Measurements from ENCODE around the gene PLB1. TPM values are rescaled to one million over a fixed set of nuclear protein-coding genes. Genes with fewer than 3 reads are reported as not detected.
A peak's percentile ranks its signal among the peaks of the same experiment; 100 is the strongest.

Gene PLB1
- polyA plus RNA-seq, 3 donors, result 20.2 to 35.8 (median 23.9) TPM

DNA sequence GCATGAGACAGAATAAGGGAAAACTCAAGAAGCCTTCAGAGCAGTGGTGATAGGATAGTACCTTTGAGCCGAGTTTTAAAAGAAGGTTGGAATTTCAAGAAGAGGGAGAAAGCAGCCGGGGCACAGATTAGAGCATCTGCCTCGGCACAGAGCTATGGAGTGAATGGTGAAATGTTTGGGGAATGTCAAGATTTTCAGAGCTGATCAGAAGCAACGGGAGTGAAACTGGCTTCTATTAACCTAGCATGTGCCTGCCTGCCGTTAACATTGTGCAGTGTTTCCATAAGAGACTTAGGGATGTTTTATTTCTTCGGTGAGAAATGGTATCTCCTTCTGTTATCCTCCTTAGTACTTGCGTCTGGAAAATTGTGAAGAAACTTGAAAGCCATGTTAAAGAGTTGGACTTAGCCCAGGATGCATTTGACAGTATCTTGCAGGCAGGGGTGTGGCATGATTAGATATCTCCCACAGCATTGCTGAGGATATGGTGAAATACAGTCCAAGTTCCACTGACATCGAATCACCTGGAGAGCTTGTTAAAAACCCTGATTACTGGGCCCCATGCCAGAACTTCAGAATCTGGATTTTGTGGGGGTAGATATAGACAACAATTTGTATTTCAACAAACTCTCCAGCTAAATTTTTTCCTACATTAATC is 158.9 kb downstream of the PLB1 start:
- no peaks in the 10 kb centered on the region for H3K27me3 ChIP-seq (ENCODE audit: control insufficient read depth in 2 of 2, insufficient read depth in 2 of 2, low read length in 2 of 2)
- intact Hi-C loops (cut with micrococcal nuclease), result no loop called here
- DNase-seq, result no peak
- no peak overlapping the region for H3K4me3 ChIP-seq (replicated peaks in 1 of 3; ENCODE audit: low read depth in 2 of 3, low read length in 3 of 3)
- no peak overlapping the region for H3K27ac ChIP-seq (ENCODE audit: low read depth in 1 of 2, low read length in 2 of 2)
- H3K4me3 Mint-ChIP-seq, result no peak overlapping the region
- peaks cover 2 to 6% (median 3%) of the 10 kb centered on the region in 3 donors for H3K27me3 Mint-ChIP-seq (ENCODE audit: low read depth in 3 of 3)
- peaks cover 5% of the 10 kb centered on the region for H3K4me1 Mint-ChIP-seq
- no peak overlapping the region for H2AFZ ChIP-seq (ENCODE audit: insufficient read depth, low read depth, low read length, poor library complexity, severe bottlenecking)
- no peak overlapping the region for H3K4me2 ChIP-seq (replicated peaks; ENCODE audit: extremely low read depth, low read length, poor library complexity, severe bottlenecking)
- WGBS (ENCODE audit: insufficient coverage), result 98% methylated on average over 5 of the region's 8 CpGs
- no peaks in the 10 kb centered on the region for H3K79me2 ChIP-seq (ENCODE audit: insufficient read depth, low read length)
- no peak overlapping the region for H3K9ac ChIP-seq (ENCODE audit: insufficient read depth, low read length, poor library complexity, severe bottlenecking)
- H3K36me3 Mint-ChIP-seq, result no peaks in the 10 kb centered on the region
- H3K27ac Mint-ChIP-seq, result peak overlapping the region in 1 of 7 donors; percentile 10
- peaks cover 0 to 2% (median 0%) of the 10 kb centered on the region in 7 donors for H3K9me3 Mint-ChIP-seq
- no peaks in the 10 kb centered on the region for H3K4me1 ChIP-seq (ENCODE audit: control insufficient read depth in 1 of 2, insufficient read depth in 2 of 2, low read length in 2 of 2)
- no peaks in the 10 kb centered on the region for H3K9me3 ChIP-seq (replicated peaks in 1 of 2; ENCODE audit: control insufficient read depth in 1 of 2, insufficient read depth in 1 of 2, low read length in 2 of 2)
- TF ChIP-seq, protein P1, sequence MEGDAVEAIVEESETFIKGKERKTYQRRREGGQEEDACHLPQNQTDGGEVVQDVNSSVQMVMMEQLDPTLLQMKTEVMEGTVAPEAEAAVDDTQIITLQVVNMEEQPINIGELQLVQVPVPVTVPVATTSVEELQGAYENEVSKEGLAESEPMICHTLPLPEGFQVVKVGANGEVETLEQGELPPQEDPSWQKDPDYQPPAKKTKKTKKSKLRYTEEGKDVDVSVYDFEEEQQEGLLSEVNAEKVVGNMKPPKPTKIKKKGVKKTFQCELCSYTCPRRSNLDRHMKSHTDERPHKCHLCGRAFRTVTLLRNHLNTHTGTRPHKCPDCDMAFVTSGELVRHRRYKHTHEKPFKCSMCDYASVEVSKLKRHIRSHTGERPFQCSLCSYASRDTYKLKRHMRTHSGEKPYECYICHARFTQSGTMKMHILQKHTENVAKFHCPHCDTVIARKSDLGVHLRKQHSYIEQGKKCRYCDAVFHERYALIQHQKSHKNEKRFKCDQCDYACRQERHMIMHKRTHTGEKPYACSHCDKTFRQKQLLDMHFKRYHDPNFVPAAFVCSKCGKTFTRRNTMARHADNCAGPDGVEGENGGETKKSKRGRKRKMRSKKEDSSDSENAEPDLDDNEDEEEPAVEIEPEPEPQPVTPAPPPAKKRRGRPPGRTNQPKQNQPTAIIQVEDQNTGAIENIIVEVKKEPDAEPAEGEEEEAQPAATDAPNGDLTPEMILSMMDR (IDR thresholded peaks at IDR 0.05), result no peak
- no peaks in the 10 kb centered on the region for H4K20me1 ChIP-seq (ENCODE audit: insufficient read depth, low read length)
- H3K36me3 ChIP-seq (replicated peaks in 1 of 2; ENCODE audit: control insufficient read depth in 1 of 2, insufficient read depth in 2 of 2, low read length in 2 of 2), result no peaks in the 10 kb centered on the region

GRCh38 chr2:28656937-28657615 is 161.2 kb downstream of the PLB1 start:
- intact Hi-C loops (cut with micrococcal nuclease), result no loop called here
- no peak overlapping the region for H3K4me3 ChIP-seq (replicated peaks in 1 of 3; ENCODE audit: low read depth in 2 of 3, low read length in 3 of 3)
- peaks cover 5% of the 10 kb centered on the region for H3K4me1 Mint-ChIP-seq
- H3K27ac ChIP-seq (ENCODE audit: low read depth in 1 of 2, low read length in 2 of 2), result no peak overlapping the region
- no peaks in the 10 kb centered on the region for H3K4me1 ChIP-seq (ENCODE audit: control insufficient read depth in 1 of 2, insufficient read depth in 2 of 2, low read length in 2 of 2)
- H2AFZ ChIP-seq (ENCODE audit: insufficient read depth, low read depth, low read length, poor library complexity, severe bottlenecking), result no peak overlapping the region
- H4K20me1 ChIP-seq (ENCODE audit: insufficient read depth, low read length), result no peaks in the 10 kb centered on the region
- H3K4me3 Mint-ChIP-seq, result no peak overlapping the region
- no peaks in the 10 kb centered on the region for H3K79me2 ChIP-seq (ENCODE audit: insufficient read depth, low read length)
- H3K4me2 ChIP-seq (replicated peaks; ENCODE audit: extremely low read depth, low read length, poor library complexity, severe bottlenecking), result no peak overlapping the region
- no peak overlapping the region for H3K9ac ChIP-seq (ENCODE audit: insufficient read depth, low read length, poor library complexity, severe bottlenecking)
- H3K27me3 Mint-ChIP-seq (ENCODE audit: low read depth in 3 of 3), result peaks cover 0 to 6% (median 2%) of the 10 kb centered on the region in 3 donors
- H3K36me3 ChIP-seq (replicated peaks in 1 of 2; ENCODE audit: control insufficient read depth in 1 of 2, insufficient read depth in 2 of 2, low read length in 2 of 2), result no peaks in the 10 kb centered on the region
- TF ChIP-seq, protein P1 (IDR thresholded peaks at IDR 0.05), result no peak
- H3K27me3 ChIP-seq (ENCODE audit: control insufficient read depth in 2 of 2, insufficient read depth in 2 of 2, low read length in 2 of 2), result no peaks in the 10 kb centered on the region
- H3K36me3 Mint-ChIP-seq, result no peaks in the 10 kb centered on the region
- 87% methylated on average over 4 of the region's 5 CpGs for WGBS (ENCODE audit: insufficient coverage)
- H3K9me3 ChIP-seq (replicated peaks in 1 of 2; ENCODE audit: control insufficient read depth in 1 of 2, insufficient read depth in 1 of 2, low read length in 2 of 2), result no peaks in the 10 kb centered on the region
- H3K27ac Mint-ChIP-seq, result peak overlapping the region in 2 of 7 donors; percentile 16 to 69
- no peak for DNase-seq
- peaks cover 0 to 2% (median 0%) of the 10 kb centered on the region in 7 donors for H3K9me3 Mint-ChIP-seq
